Colonic mucosa (tissue), 4 donors: Measurements from ENCODE around the gene UTP11. TPM values are rescaled to one million over a fixed set of nuclear protein-coding genes. Genes with fewer than 3 reads are reported as not detected.

Source experiments
- DNase-seq: peaks from one replicate; pipeline ENCODE4 v3.0.0-alpha.2; 2020
- H3K27ac ChIP-seq: fragments of 200-600 bp; one replicate; pipeline ENCODE4 v1.8.0; 2021
- H3K27me3 ChIP-seq: fragments of 200-600 bp; one replicate; pipeline ENCODE4 v1.8.0; 2021
- H3K36me3 ChIP-seq: fragments of 200-600 bp; one replicate; pipeline ENCODE4 v1.8.0; 2021
- H3K4me1 ChIP-seq: fragments of 200-600 bp; one replicate; pipeline ENCODE4 v1.8.0; 2021; ENCODE audit warnings: mild to moderate bottlenecking
- H3K4me3 ChIP-seq: fragments of 200-600 bp; one replicate; pipeline ENCODE4 v1.8.0; 2021
- H3K9ac ChIP-seq, 2 donors: one replicate each; pipeline ENCODE4 v1.7.0; 2013; ENCODE audit warnings: control low read depth in 2 of 2, low read depth in 2 of 2, low read length in 2 of 2
- H3K9me3 ChIP-seq: fragments of 200-600 bp; one replicate; pipeline ENCODE4 v1.8.0; 2021
- CTCF ChIP-seq: fragments of 200-600 bp; IDR thresholded peaks from one replicate; pipeline ENCODE4 v1.8.0; 2022; ENCODE audit warnings: antibody characterized with exemption, mild to moderate bottlenecking
- intact Hi-C: fragments of 100-400 bp; cut with DNase I; formaldehyde crosslinking; loops from one replicate; pipeline ENCODE4 v1.14.1; 2022
- total RNA-seq, 2 donors: library from RNA; stranded (reverse); fragmentation: NEBNext Ultra II Directional in 1 of 2; extraction: Animal tissue kit (Norgen Biotek cat#: 25700) in 1 of 2; gene quantifications; one replicate each; pipeline ENCODE4 v1.2.1, GENCODE V29; 2021
- donor health status: healthy.
- donor health status: DM: no; HTN: no; CAD: no.
- donor health status: DM: no; HTN: no; CAD: no.

Gene UTP11
- total RNA-seq, 2 donors from 2014 or later: 18.4 to 25.6 TPM

GRCh38 chr1:38063616-38064015 is 51.1 kb downstream of the UTP11 start:
- Histone ChIP-seq H3K36me3 (no peaks in the 10 kb centered on the region), H3K4me3 (no peak overlapping the region), H3K9me3 (no peaks in the 10 kb centered on the region), H3K27ac (no peak overlapping the region), H3K9ac (no peak overlapping the region), H3K4me1 (no peaks in the 10 kb centered on the region), H3K27me3 (no peaks in the 10 kb centered on the region)
- no peak for TF ChIP-seq CTCF
- DNase-seq: no peak
- intact Hi-C loops: no loop called here

- Histone ChIP-seq H3K27ac (no peak overlapping the region), H3K4me3 (no peak overlapping the region), H3K36me3 (no peaks in the 10 kb centered on the region), H3K9me3 (no peaks in the 10 kb centered on the region), H3K9ac (no peak overlapping the region), H3K4me1 (no peaks in the 10 kb centered on the region), H3K27me3 (no peaks in the 10 kb centered on the region)
- no peak for DNase-seq
- TF ChIP-seq CTCF: no peak
- intact Hi-C loops: no loop called here
Measured at GRCh38 chr1:38064197-38064903, 51.8 kb downstream of the UTP11 start.

GRCh38 chr1:38068220-38068979 is 55.9 kb downstream of the UTP11 start:
- no peak for DNase-seq
- no peaks in the 10 kb centered on the region for H3K36me3 ChIP-seq
- intact Hi-C loops: no loop called here
- no peaks in the 10 kb centered on the region for H3K9me3 ChIP-seq
- H3K9ac ChIP-seq: no peak overlapping the region
- no peaks in the 10 kb centered on the region for H3K4me1 ChIP-seq
- H3K4me3 ChIP-seq: no peak overlapping the region
- TF ChIP-seq CTCF: no peak
- H3K27ac ChIP-seq: no peak overlapping the region
- H3K27me3 ChIP-seq: no peaks in the 10 kb centered on the region

GRCh38 chr1:38068980-38069340 is 56.4 kb downstream of the UTP11 start:
- intact Hi-C loops: no loop called here
- Histone ChIP-seq H3K27me3 (no peaks in the 10 kb centered on the region), H3K36me3 (no peaks in the 10 kb centered on the region)

More at GRCh38 chr1:38068980-38069340, 56.4 kb downstream of the UTP11 start:
- Histone ChIP-seq H3K9me3 (no peaks in the 10 kb centered on the region), H3K9ac (no peak overlapping the region), H3K27ac (no peak overlapping the region), H3K4me3 (no peak overlapping the region), H3K4me1 (no peaks in the 10 kb centered on the region)
- no peak for TF ChIP-seq CTCF
- DNase-seq: no peak
